RWPE2 (cell line): ENCODE data around the gene MTUS2.

ENCODE experiments used
- ATAC-seq: fragments of 200-7000 bp; cut with Tn5 transposase; 3 replicates; pipeline ENCODE4 v1.9.1; 2021; ENCODE audit warnings: low read depth
- DNase-seq: peaks from one replicate; pipeline ENCODE4 v3.0.0-alpha.2; 2020; ENCODE audit warnings: low spot score
- H3K27ac ChIP-seq: fragments of 450-650 bp; 2 replicates; pipeline ENCODE4 v1.5.1; 2017; ENCODE audit warnings: mild to moderate bottlenecking; ENCODE audit not compliant: poor library complexity, severe bottlenecking
- H3K27me3 ChIP-seq: fragments of 250-450 bp; sonication (Bioruptor Pico); 2 replicates; pipeline ENCODE4 v1.5.1; 2021; ENCODE audit warnings: mild to moderate bottlenecking, moderate library complexity; ENCODE audit not compliant: insufficient read depth, poor library complexity, severe bottlenecking
- H3K36me3 ChIP-seq: fragments of 250-450 bp; sonication (Bioruptor Pico); 2 replicates; pipeline ENCODE4 v1.5.1; 2020; ENCODE audit warnings: low read depth, mild to moderate bottlenecking, moderate library complexity
- H3K4me1 ChIP-seq: fragments of 250-450 bp; sonication (Bioruptor Pico); 2 replicates; pipeline ENCODE4 v1.5.1; 2021; ENCODE audit warnings: mild to moderate bottlenecking, moderate library complexity; ENCODE audit not compliant: insufficient read depth, poor library complexity, severe bottlenecking
- H3K4me3 ChIP-seq: fragments of 250-450 bp; sonication (Bioruptor Pico); 2 replicates; pipeline ENCODE4 v1.5.1; 2021; ENCODE audit warnings: mild to moderate bottlenecking, moderate library complexity; ENCODE audit not compliant: severe bottlenecking
- H3K9me3 ChIP-seq: fragments of 250-450 bp; sonication (Bioruptor Pico); 2 replicates; pipeline ENCODE4 v1.5.1; 2021; ENCODE audit warnings: mild to moderate bottlenecking, moderate library complexity; ENCODE audit not compliant: severe bottlenecking
- TF ChIP-seq, protein P1 (sequence below): fragments of 450-650 bp; IDR thresholded peaks from one replicate; pipeline ENCODE4 v1.5.1; 2017; ENCODE audit warnings: mild to moderate bottlenecking, moderate library complexity; ENCODE audit not compliant: poor library complexity, severe bottlenecking

MTUS2 gene

DNA sequence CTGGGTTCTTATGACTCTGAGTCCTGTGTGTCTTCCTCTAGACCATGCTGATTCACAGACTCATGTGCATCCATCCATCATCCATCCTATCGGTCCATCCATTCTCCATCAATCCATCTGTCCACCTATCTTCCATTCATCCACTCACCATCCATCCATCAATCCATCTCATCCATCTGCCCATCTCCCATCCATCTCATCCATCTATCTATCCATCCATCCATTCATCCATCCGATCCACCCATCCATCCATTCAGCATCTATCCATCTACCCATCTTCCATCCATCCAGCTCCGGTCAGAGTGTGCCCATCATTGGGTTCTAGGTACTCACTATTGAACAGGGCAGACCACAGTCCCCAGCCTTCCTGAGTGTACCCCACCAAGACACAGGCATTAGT, 699.8 kb downstream of the MTUS2 start:
- no peak for DNase-seq
- ATAC-seq = no peak
- no peak overlapping the region for H3K27ac ChIP-seq

DNA sequence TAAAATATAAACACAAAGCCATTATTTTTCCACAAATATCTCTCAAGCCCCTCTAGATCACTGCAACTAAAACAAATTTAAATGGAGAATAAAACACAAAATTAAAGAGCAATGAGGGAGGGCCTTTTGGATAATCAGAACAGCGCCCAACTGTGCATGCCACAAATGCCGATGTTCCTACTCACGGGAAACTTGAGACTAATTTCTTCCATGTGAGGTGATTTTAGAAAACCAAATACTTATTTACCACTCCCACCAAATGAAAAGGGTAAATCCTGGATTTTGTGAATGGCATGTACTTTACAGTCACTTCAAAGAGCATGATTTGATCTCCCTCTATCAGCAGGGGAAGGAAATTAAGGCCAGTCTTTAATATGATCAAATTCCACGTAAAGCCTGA, 700.5 kb downstream of the MTUS2 start:
- no peaks in the 10 kb centered on the region for H3K4me1 ChIP-seq
- ATAC-seq (no peak), DNase-seq (no peak)
- TF ChIP-seq, protein P1, sequence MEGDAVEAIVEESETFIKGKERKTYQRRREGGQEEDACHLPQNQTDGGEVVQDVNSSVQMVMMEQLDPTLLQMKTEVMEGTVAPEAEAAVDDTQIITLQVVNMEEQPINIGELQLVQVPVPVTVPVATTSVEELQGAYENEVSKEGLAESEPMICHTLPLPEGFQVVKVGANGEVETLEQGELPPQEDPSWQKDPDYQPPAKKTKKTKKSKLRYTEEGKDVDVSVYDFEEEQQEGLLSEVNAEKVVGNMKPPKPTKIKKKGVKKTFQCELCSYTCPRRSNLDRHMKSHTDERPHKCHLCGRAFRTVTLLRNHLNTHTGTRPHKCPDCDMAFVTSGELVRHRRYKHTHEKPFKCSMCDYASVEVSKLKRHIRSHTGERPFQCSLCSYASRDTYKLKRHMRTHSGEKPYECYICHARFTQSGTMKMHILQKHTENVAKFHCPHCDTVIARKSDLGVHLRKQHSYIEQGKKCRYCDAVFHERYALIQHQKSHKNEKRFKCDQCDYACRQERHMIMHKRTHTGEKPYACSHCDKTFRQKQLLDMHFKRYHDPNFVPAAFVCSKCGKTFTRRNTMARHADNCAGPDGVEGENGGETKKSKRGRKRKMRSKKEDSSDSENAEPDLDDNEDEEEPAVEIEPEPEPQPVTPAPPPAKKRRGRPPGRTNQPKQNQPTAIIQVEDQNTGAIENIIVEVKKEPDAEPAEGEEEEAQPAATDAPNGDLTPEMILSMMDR = no peak
- no peak overlapping the region for H3K4me3 ChIP-seq
- H3K27me3 ChIP-seq = no peaks in the 10 kb centered on the region
- H3K36me3 ChIP-seq = peaks cover 84% of the 10 kb centered on the region
- no peaks in the 10 kb centered on the region for H3K9me3 ChIP-seq
- no peak overlapping the region for H3K27ac ChIP-seq

More for the DNA sequence above, 699.8 kb downstream of the MTUS2 start:
- Histone ChIP-seq H3K4me3 (no peak overlapping the region), H3K4me1 (no peaks in the 10 kb centered on the region), H3K27me3 (no peaks in the 10 kb centered on the region), H3K9me3 (no peaks in the 10 kb centered on the region), H3K36me3 (peaks cover 92% of the 10 kb centered on the region)
- TF ChIP-seq, protein P1 = no peak

DNA sequence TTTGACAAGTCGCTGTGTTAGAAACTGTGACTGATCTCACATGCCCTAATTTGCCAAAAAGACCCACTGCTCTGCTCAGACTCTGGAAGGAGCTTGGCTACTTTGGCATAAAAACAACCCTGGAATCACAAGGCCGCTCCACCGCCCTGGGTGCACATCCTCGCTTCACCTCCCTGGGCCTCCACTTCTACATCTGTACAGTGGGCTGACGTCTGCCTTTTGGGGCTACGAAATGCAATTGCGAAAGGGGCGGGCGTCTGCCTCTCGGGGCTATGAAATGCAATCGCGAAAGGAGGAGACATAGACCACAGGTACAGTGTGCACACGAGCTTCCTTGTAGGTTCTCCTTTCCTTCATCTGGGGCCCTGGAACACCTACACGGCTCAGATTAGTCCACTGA, 701.2 kb downstream of the MTUS2 start:
- no peaks in the 10 kb centered on the region for H3K27me3 ChIP-seq
- H3K4me3 ChIP-seq = no peak overlapping the region
- ATAC-seq = no peak

DNA sequence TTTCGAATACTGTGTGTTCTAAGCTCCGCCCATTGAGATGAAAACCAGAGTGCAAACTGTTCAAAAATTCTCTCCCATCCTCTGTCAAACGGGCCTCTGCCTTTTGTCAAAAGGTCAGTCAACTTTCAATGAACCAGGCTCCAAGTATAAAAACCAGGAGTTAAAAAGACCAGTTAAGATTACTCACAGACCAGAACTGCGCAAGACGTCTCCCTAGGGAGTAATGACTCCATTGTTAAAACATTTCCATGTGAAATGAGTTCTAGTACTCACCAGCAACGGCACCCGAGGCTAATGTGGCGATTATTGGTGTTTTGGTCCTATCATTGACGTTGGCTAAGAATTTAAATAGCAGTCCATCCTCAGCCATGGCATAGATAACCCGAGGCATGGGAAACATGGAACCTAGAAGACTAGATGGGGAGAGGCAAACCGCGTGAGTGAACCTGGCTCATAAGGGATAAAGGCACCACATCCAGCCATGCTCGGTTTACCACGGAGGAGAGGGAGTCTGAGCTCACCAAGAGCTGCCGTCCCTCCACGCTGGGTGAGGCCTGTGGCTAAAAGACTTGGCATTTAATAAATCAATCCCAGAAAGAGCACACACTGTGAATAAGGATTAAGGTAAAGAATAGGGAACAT, 702.0 kb downstream of the MTUS2 start:
- Histone ChIP-seq H3K4me3 (no peak overlapping the region), H3K27ac (no peak overlapping the region), H3K4me1 (no peaks in the 10 kb centered on the region), H3K36me3 (peaks cover 76% of the 10 kb centered on the region), H3K27me3 (no peaks in the 10 kb centered on the region), H3K9me3 (no peaks in the 10 kb centered on the region)
- ATAC-seq (no peak), DNase-seq (no peak)
- TF ChIP-seq, protein P1 = no peak

More for the DNA sequence above, 701.2 kb downstream of the MTUS2 start:
- peaks cover 78% of the 10 kb centered on the region for H3K36me3 ChIP-seq
- no peak for DNase-seq
- no peaks in the 10 kb centered on the region for H3K4me1 ChIP-seq
- no peak overlapping the region for H3K27ac ChIP-seq
- no peaks in the 10 kb centered on the region for H3K9me3 ChIP-seq
- TF ChIP-seq, protein P1 = no peak

DNA sequence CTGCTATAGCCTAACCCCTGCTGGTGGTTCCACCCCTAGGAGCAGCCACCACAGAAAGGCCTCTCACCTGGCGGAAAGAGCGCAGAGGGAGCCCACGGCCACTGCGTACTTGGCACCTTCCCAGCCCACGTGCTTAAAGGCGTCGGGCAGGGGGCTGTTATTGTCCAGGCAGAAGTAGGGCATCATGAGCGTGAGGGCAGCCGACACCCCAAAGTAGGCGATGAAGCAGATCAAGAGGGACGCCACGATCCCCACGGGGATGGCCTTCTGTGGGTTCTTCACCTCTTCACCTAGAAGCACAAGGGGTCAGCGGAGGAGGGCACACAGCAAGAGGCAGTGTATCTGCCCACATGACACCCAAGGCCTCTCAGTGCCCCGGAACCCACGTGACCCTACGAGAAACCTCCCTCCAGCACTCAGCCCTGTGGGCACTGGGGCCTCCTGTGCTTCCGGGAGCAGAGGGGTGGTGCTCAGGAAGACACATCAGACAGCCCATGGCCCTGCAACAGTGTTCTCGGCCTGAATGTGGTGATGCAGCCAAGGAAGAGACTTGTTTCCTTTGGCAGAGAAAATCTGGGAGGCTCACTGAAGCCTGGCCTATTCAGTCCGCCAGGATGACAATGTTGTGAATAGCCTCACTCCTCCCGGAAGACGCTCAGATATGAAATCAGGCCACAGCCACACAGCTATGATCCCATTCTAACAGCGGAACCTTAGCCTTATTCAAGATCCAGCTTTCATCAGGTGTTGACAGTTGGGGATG, 703.2 kb downstream of the MTUS2 start:
- H3K9me3 ChIP-seq = no peaks in the 10 kb centered on the region
- ATAC-seq = no peak

More for the DNA sequence above, 703.2 kb downstream of the MTUS2 start:
- TF ChIP-seq, protein P1 = no peak
- H3K4me1 ChIP-seq = no peaks in the 10 kb centered on the region
- DNase-seq = no peak
- peaks cover 76% of the 10 kb centered on the region for H3K36me3 ChIP-seq
- no peak overlapping the region for H3K4me3 ChIP-seq
- H3K27me3 ChIP-seq = no peaks in the 10 kb centered on the region
- H3K27ac ChIP-seq = no peak overlapping the region
